Measurements from ENCODE around the gene CCDC182.

CCDC182 gene

GRCh38 chr17:57745242-57745641 is at the start of gene CCDC182:
Gene CCDC182, minus strand, starts transcription at chr17:57745299. Its CDS starts 27 bp downstream, at chr17:57745272.
- no peak for DNase-seq

DNA sequence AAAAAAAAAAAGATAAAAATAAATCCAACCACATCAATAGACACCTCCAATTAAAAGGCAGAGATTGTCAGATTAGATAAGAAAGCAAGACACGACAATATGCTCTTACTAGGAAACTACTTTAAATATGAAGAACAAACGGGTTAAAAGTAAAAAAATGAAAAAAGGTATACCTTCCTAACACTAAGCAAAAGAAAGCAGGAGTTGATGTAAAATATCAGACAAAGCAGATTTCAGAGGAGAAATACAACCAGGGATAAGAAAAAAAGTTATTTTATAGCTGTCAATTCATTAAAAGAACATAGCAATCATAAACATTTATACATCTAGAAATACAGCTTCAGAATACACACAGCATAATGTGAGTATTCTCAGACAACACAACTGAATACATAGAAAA is 49.7 kb upstream of the CCDC182 start:
- no peak for DNase-seq

GRCh38 chr17:57788725-57789124 is 43.6 kb upstream of the CCDC182 start:
- no peak for DNase-seq

DNA sequence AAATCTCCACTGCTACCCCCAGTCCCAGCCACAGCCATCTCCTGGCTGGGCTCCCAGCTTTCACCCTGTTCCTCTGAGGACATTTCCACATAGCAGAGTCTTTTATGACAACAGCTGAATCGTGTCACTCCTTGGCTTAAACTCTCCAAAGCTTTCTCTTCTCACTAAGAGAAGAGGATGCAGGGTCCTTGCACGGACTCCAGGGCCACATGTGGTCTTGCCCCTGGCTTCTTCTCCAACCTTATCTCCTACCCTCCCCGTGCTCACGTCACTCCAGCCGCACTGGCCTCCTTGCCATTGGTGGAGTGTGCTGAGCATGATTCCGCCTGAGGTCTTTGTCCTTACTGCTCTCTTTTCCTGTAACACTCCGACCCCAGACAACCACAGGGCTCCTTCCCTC is 39.9 kb upstream of the CCDC182 start:
- no peak for DNase-seq

- no peak for DNase-seq
Measured at GRCh38 chr17:57784226-57784895, 39.3 kb upstream of the CCDC182 start.

- peak; percentile 91 for DNase-seq
Measured at GRCh38 chr17:57783338-57783742, 38.2 kb upstream of the CCDC182 start.

DNA sequence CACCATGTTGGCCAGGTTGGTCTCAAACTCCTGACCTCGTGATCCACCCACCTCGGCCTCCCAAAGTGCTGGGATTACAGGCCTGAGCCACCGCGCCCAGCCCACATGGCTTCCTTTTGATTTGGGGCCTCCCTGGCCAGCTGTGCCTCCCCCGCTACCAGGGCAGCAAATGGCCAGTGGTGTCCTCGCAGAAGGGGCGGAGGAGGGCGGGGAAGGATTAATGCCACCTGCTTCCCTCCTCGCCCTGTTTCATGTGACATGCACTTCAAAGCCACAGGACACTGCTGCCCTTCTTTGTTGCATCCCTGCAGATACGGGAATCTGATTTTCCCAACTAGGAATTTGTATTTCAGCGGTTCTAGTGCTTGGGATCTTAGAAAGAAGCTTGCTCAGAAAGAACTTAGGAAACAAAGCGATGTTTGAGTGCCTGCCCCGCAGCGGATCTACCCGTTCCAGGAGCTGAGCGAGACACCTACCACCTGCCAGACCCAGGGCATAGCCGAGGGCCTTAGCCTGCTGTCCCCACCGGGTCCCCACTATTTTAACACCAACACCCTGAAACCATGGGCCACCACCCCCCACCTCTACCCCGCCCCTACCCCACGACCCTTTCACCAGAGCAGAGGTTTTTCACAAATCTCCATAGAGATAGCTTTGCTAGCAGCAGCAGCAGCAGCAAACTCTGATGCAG is 37.7 kb upstream of the CCDC182 start:
- no peak for DNase-seq

GRCh38 chr17:57782062-57782490 is 37.0 kb upstream of the CCDC182 start:
- no peak for DNase-seq

GRCh38 chr17:57781386-57782061 is 36.4 kb upstream of the CCDC182 start:
- DNase-seq: no peak

DNA sequence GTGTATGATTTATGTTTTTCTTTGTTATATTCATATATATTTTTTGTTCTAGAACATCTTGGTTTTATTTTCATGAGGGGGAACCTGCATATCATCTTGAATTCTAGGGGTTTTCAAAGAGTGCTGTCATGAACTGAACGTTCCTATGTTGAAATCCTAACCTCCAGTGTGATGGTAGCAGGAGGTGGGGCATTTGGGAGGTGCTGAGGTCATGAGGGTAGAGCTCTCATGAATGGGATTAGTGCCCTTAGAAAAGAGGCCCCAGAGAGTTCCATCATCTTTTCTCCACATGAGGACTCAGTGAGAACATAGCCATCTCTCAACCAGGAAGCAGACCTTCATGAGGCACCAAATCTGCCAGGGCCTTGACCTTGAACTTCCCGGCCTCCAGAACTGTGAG is 34.6 kb upstream of the CCDC182 start:
- no peak for DNase-seq

DNA sequence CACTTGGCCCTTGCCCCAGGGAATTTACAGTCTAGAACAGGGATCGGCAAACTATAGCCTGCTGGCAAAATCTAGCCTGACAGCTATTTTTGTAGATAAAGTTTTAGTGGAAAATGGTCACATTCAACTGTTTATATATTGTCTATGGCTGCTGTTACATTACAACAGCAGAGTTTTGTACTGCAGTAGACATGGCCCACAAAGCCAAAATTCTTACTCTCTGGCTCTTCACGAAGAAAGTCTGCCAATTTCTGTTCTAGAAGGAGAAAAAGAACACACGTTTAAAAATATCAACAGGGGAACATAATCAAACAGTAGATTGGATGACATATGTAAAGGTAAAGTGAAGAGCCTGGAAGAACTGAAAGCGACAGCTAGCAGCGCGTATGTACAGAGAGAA is 33.2 kb upstream of the CCDC182 start:
- DNase-seq: no peak

GRCh38 chr17:57776366-57776765 is 31.3 kb upstream of the CCDC182 start:
- no peak for DNase-seq

GRCh38 chr17:57774872-57775271 is 29.8 kb upstream of the CCDC182 start:
- DNase-seq: no peak

DNA sequence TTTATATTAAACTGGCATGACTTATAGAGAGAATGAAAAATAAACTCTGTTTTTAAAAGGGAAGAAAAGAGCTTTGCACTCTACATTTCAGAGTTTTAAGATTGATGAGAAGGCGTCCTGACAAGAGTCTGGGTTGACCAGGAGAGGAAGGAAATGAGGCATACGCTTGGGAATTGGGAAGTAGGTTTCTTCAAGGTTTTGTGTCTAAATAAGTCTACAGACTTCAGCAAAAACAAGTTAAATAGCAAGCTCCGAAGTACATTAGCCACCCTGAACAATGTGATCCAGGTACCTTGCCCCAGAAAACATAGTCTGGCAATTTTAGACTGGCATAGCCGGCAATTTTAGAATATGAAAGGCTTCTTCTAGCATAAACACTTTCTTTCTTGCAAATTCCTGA is 28.5 kb upstream of the CCDC182 start:
- DNase-seq: no peak

- DNase-seq: no peak
Measured at GRCh38 chr17:57772774-57773173, 27.7 kb upstream of the CCDC182 start.

DNA sequence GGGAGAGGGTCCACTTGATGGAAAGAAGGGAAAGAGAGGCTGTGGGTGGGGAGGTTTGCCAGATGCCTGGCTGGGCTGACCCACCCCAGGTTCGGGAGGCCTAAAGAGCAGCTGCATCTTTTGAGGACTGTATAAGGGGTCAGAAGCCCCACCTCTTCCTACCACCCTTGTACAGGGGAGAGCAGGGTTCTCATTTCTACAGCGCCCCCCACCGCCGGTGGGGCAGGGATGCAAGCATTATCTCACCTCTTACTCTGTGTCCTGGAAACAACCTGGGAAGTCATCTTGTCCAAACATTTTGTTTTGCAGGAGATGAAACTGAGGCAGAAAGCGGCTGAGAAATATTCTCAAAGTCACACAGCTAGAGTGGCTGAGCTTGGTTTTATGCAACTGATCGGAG is 22.5 kb upstream of the CCDC182 start:
- no peak for DNase-seq

GRCh38 chr17:57766318-57766943 is 21.3 kb upstream of the CCDC182 start:
- no peak for DNase-seq

- DNase-seq: no peak
Measured at GRCh38 chr17:57762452-57763395, 17.6 kb upstream of the CCDC182 start.

DNA sequence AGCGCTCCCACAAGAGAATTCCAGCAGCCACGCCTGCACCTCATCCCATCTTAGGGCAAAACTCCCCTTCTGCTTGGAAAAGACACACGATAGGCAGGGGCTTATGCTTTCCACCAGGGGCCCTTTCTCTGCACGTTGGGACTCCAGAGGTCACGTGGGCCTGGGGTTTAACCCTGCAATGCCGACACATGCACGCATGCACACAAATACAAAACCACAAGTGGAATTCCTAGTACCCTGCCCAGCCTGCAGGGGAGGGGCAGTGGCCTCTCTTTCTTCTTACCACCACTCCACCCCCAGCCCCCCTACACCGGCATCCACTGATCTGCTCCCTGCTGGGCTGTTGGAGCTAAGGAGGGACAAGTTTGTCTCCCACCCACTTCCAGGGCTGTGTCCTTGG is 16.8 kb upstream of the CCDC182 start:
- DNase-seq: no peak

DNA sequence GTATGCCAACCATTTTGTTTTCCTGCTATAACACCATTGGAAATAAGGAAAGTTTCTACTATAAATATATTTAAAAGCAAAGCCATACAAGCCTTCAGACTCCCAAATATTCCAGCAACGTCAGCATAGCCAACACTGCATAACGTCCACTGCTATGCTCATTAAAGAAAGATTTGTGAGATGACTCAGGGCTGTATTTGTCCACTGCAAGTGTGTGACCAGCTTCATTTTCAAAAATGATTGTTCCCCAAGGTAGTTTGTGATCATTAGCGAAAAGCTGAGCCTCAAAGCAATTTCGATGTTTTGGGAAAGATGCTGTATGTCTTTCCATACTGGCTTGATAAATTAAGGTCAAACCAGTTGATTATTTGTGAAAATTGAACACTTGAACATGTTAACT is 14.9 kb upstream of the CCDC182 start:
- DNase-seq: no peak

DNA sequence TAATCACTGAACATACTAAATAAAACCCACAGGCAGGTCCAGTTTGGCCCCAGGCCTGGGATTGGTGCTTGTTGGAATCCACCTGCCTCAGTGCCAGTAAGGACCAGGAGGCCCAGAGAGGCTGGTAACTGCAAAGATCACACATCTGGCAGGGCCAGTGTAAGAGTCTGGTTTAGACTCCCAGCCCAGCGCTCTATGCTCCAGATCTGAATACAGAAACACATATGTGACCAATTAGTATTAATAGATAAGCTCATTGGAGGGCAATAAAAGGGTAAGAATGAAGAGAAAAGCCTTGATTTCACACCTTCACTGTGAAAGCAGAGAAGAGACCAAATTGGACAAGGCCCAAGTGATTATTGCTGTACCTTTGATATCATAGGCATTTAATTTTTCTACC is 13.6 kb upstream of the CCDC182 start:
- DNase-seq: no peak

- DNase-seq: no peak
Measured at GRCh38 chr17:57757735-57758134, 12.6 kb upstream of the CCDC182 start.

DNA sequence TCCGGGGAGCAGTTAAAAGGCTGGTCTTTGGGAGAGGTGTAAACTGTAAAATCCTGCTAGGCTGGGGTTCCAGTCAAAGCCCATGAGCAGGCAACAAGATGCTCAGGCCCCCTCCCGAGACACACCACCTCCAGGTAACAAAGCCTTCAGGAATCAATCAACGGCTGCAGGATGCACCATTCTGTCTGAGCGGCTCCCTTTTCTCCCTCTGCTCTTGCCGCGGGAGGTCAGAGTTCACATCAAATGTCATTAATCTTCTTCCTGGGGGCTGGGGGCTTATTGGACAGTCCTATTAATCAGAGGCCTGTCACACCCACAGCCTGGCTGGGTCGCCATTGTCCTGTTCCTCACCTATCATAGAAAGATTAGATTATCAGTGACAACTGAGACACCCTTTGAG is 11.9 kb upstream of the CCDC182 start:
- DNase-seq: no peak
